ENCODE measurements around the gene PRKCD. TPM values are rescaled to one million over a fixed set of nuclear protein-coding genes. Genes with fewer than 3 reads are reported as not detected.

The PRKCD gene
- total RNA-seq, 1 experiment from 2014 or later = 22.7 TPM

DNA sequence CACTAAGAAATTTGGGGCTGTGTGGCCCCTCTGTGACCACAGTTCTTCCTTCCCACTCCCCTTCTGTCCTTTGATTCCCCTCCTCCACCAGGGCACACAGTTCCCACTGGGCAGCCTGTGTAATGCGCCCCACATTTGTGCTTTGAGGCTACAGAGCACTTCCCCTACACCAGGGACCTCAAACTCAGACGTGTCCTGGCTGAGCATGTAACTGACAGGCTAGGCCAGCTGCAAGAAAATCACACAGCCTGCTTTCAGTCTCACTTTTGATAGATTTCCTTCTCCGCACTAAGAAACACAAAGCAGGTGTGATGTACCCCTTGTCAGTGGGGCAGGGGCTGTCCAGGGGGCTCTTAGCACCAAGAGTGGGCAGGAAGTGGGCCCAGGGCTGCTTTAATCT lies 29.6 kb downstream of the PRKCD start:
- Histone ChIP-seq H3K9me2 (replicated peaks; ENCODE audit: insufficient read depth, low read length) (no peaks in the 10 kb centered on the region), H3K4me1 (ENCODE audit: low read length) (peaks cover 88% of the 10 kb centered on the region), H3K9me3 (ENCODE audit: low read length) (no peaks in the 10 kb centered on the region), H3K79me2 (ENCODE audit: low read length) (0 out of 2 replicates have a peak, but pooled peaks cover 3% of the 10 kb centered on the region), H4K20me1 (ENCODE audit: insufficient read depth, low read depth, low read length) (no peaks in the 10 kb centered on the region), H3K36me3 (ENCODE audit: insufficient read depth, low read length) (peaks cover 31% of the 10 kb centered on the region), H3K27ac (ENCODE audit: low read length) (peak overlapping the region; percentile 58), H3K27me3 (ENCODE audit: low read length) (no peaks in the 10 kb centered on the region), H3K4me3 (ENCODE audit: low read length) (no peak overlapping the region), H2AFZ (ENCODE audit: low read length) (no peak overlapping the region), H3K4me2 (ENCODE audit: low read depth, low read length, poor library complexity, severe bottlenecking) (no peak overlapping the region), H3K9ac (ENCODE audit: low read length) (peak overlapping the region; percentile 20; the same call in 1 of the 2 replicates)
- no peak for DNase-seq

DNA sequence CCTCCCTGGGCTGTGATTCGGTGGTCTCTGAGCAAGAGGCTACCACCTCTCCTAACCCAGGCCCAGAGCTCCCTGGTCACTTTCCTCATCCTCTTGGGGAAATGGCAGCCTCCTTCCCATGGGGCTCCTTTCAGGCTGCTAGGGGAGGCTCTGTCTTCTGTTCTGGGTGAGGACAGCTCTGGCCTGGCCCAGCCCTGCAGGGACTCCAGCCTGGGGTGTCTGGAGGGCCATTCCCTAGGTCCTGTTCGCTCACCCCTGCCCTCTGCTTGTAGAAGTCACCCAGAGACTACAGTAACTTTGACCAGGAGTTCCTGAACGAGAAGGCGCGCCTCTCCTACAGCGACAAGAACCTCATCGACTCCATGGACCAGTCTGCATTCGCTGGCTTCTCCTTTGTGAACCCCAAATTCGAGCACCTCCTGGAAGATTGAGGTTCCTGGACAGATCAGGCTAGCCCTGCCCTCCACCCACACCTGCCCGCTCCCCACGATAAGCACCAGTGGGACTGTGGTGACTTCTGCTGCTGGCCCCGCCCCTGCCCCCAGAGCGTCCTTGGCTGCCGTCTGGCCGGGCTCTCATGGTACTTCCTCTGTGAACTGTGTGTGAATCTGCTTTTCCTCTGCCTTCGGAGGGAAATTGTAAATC lies 30.9 kb downstream of the PRKCD start:
- Histone ChIP-seq H2AFZ (ENCODE audit: low read length) (no peak overlapping the region), H3K27ac (ENCODE audit: low read length) (peak overlapping the region; percentile 58), H3K27me3 (ENCODE audit: low read length) (no peaks in the 10 kb centered on the region), H3K9me2 (replicated peaks; ENCODE audit: insufficient read depth, low read length) (no peaks in the 10 kb centered on the region), H3K4me1 (ENCODE audit: low read length) (peaks cover 93% of the 10 kb centered on the region), H3K36me3 (ENCODE audit: insufficient read depth, low read length) (peaks cover 25% of the 10 kb centered on the region), H3K4me3 (ENCODE audit: low read length) (no peak overlapping the region), H3K9me3 (ENCODE audit: low read length) (no peaks in the 10 kb centered on the region), H3K4me2 (ENCODE audit: low read depth, low read length, poor library complexity, severe bottlenecking) (no peak overlapping the region), H3K79me2 (ENCODE audit: low read length) (0 out of 2 replicates have a peak, but pooled peaks cover 3% of the 10 kb centered on the region), H3K9ac (ENCODE audit: low read length) (no peak overlapping the region), H4K20me1 (ENCODE audit: insufficient read depth, low read depth, low read length) (no peaks in the 10 kb centered on the region)
- no peak for DNase-seq

DNA sequence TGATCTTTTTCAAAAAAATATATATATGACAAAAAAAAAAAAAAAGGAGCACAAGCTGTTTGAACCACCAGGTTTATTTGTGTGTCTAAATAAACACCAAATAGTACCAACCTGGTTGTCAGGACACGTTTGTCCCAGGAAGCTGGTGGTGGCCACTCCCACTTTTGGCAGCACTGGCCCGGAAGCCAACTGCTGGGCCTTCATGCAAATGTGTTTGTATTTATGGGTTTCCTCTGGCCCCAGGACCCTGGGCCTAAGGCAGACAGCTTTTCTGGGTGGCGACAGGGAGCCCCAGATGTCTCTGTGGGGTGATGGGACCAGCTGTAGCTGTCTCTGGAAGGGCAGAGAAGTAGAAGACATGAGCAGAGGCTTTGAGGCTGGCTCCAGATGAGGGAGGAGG lies 31.6 kb downstream of the PRKCD start:
- Histone ChIP-seq H3K79me2 (ENCODE audit: low read length) (no peaks in the 10 kb centered on the region), H3K9me3 (ENCODE audit: low read length) (no peaks in the 10 kb centered on the region), H3K27me3 (ENCODE audit: low read length) (no peaks in the 10 kb centered on the region), H3K9me2 (replicated peaks; ENCODE audit: insufficient read depth, low read length) (no peaks in the 10 kb centered on the region), H3K27ac (ENCODE audit: low read length) (peak overlapping the region; percentile 68), H4K20me1 (ENCODE audit: insufficient read depth, low read depth, low read length) (no peaks in the 10 kb centered on the region), H3K4me2 (ENCODE audit: low read depth, low read length, poor library complexity, severe bottlenecking) (no peak overlapping the region), H3K36me3 (ENCODE audit: insufficient read depth, low read length) (peaks cover 21% of the 10 kb centered on the region), H3K4me1 (ENCODE audit: low read length) (peaks cover 88% of the 10 kb centered on the region), H3K9ac (ENCODE audit: low read length) (peak overlapping the region; percentile 38; the same call in 1 of the 2 replicates), H3K4me3 (ENCODE audit: low read length) (no peak overlapping the region), H2AFZ (ENCODE audit: low read length) (no peak overlapping the region)
- no peak for DNase-seq

DNA sequence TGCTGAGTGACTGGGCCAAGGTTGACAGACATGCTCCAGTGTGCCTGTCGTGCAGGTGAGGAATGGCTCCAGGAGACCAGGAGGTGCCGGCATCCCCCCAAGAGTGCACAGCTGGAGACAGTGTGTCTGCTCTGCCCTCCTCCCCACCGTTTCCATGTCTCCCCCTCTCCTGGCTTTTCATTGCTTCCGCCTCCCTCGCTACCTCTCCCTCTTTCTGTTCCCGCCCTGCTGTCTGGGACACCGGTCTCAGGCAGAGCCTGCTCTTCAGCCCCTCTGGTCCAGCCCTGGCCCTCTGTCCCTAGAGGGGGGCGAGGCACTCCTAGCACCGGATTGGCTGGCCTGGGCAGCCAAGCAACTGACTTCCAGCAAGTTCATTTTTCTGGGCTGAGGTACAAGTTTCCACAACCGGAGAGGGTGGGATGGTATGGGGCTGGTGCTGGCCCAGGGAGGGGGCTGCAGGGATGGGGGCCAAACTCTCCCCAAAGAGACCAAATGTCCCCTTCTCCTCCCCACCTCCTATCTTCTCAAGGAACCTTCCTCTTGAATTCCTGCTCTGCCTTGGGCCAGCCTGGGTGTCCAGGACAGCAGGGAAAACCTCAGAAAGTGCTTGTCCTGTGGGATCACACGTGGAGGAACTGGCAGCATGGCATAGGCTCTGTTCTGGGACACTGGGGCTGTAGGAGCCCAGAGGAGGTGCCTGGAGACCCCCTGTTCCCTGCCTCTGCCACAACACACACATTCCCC lies 32.6 kb downstream of the PRKCD start:
- H3K27me3 ChIP-seq (ENCODE audit: low read length) = no peaks in the 10 kb centered on the region
- peaks cover 9% of the 10 kb centered on the region for H3K79me2 ChIP-seq (ENCODE audit: low read length)
- peak overlapping the region; percentile 68 for H3K27ac ChIP-seq (ENCODE audit: low read length)
- H3K4me2 ChIP-seq (ENCODE audit: low read depth, low read length, poor library complexity, severe bottlenecking) = no peak overlapping the region
- H3K9me3 ChIP-seq (ENCODE audit: low read length) = no peaks in the 10 kb centered on the region
- H3K4me3 ChIP-seq (ENCODE audit: low read length) = no peak overlapping the region
- no peak for DNase-seq
- peaks cover 89% of the 10 kb centered on the region for H3K4me1 ChIP-seq (ENCODE audit: low read length)
- H3K9me2 ChIP-seq (replicated peaks; ENCODE audit: insufficient read depth, low read length) = no peaks in the 10 kb centered on the region
- no peak overlapping the region for H2AFZ ChIP-seq (ENCODE audit: low read length)
- peaks cover 21% of the 10 kb centered on the region for H3K36me3 ChIP-seq (ENCODE audit: insufficient read depth, low read length)
- peak overlapping the region; percentile 14; the same call in 1 of the 2 replicates for H3K9ac ChIP-seq (ENCODE audit: low read length)
- no peaks in the 10 kb centered on the region for H4K20me1 ChIP-seq (ENCODE audit: insufficient read depth, low read depth, low read length)

DNA sequence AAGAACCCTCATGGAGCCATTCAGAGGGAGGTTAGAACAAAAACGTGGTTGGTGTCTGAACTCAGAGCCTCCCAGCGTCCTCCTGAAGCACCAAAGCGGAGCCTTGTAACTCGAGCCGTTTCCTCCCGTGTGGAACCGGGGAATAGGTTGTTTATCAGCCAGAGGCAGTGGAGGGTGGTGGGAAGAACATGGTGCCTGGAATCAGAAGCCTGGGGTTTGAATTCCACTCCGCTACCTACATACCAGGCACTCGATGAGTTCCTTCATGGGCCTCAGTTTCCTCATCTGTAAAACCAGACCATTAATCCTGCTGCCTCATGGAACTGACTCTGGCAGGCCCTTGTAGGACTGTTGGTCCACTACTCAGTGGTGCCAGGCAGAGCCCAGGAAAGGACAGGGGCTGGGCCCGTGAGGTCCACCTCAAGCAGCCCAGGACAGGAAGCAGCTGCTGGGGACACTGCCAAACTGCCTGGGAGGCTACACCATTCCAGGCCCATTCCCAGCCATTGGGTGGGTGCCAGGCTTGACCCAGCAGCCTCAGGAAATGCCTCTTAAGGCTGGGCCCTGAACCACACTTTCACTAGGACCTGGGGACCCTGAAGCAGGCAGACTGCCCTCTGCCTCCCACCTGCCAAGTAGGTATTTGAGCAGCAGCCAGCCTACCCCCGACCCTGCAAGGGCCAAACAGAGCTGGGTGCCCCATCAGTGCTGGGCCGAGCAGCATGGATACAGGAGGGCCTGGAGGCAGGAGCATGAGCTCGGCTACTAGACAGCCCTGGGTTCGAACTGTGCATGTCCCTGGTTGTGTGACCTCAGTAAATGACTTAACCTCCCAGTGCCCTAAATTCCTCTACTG lies 33.4 kb downstream of the PRKCD start:
- H3K4me3 ChIP-seq (ENCODE audit: low read length) = no peak overlapping the region
- peak; percentile 49 for DNase-seq
- no peak overlapping the region for H2AFZ ChIP-seq (ENCODE audit: low read length)
- H3K4me1 ChIP-seq (ENCODE audit: low read length) = peaks cover 89% of the 10 kb centered on the region
- H3K36me3 ChIP-seq (ENCODE audit: insufficient read depth, low read length) = peaks cover 22% of the 10 kb centered on the region
- H3K9me2 ChIP-seq (replicated peaks; ENCODE audit: insufficient read depth, low read length) = no peaks in the 10 kb centered on the region
- no peak overlapping the region for H3K4me2 ChIP-seq (ENCODE audit: low read depth, low read length, poor library complexity, severe bottlenecking)
- H3K27ac ChIP-seq (ENCODE audit: low read length) = peak overlapping the region; percentile 68
- no peaks in the 10 kb centered on the region for H3K9me3 ChIP-seq (ENCODE audit: low read length)
- peaks cover 15% of the 10 kb centered on the region for H3K79me2 ChIP-seq (ENCODE audit: low read length)
- no peak overlapping the region for H3K9ac ChIP-seq (ENCODE audit: low read length)
- H4K20me1 ChIP-seq (ENCODE audit: insufficient read depth, low read depth, low read length) = no peaks in the 10 kb centered on the region
- no peaks in the 10 kb centered on the region for H3K27me3 ChIP-seq (ENCODE audit: low read length)

DNA sequence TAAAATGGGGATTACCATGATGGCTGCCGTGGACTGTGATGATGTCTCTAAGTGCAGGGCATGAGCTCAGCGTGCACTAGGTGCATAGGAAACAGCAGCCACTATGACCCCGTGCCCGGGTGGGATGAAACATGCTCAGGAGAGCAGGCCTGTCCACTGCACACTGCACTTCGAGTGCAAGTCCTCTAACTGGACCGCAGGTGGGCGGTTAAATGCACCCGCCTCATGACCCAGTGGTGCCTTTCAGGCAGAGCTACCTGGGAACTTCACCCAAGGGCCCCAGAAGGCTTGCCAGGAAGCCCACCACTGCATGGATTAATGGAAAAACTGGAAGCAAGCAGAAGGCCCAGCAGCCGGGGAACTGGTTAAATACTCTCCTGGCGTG lies 34.0 kb downstream of the PRKCD start:
- Histone ChIP-seq H4K20me1 (ENCODE audit: insufficient read depth, low read depth, low read length) (no peaks in the 10 kb centered on the region), H3K9me2 (replicated peaks; ENCODE audit: insufficient read depth, low read length) (no peaks in the 10 kb centered on the region), H3K79me2 (ENCODE audit: low read length) (peaks cover 21% of the 10 kb centered on the region), H3K4me3 (ENCODE audit: low read length) (no peak overlapping the region), H3K4me2 (ENCODE audit: low read depth, low read length, poor library complexity, severe bottlenecking) (peak overlapping the region; percentile 76), H3K9me3 (ENCODE audit: low read length) (no peaks in the 10 kb centered on the region), H2AFZ (ENCODE audit: low read length) (no peak overlapping the region), H3K9ac (ENCODE audit: low read length) (peak overlapping the region; percentile 30; the same call in 1 of the 2 replicates), H3K27me3 (ENCODE audit: low read length) (no peaks in the 10 kb centered on the region), H3K27ac (ENCODE audit: low read length) (peak overlapping the region; percentile 73), H3K36me3 (ENCODE audit: insufficient read depth, low read length) (peaks cover 25% of the 10 kb centered on the region), H3K4me1 (ENCODE audit: low read length) (peaks cover 89% of the 10 kb centered on the region)
- DNase-seq = no peak

DNA sequence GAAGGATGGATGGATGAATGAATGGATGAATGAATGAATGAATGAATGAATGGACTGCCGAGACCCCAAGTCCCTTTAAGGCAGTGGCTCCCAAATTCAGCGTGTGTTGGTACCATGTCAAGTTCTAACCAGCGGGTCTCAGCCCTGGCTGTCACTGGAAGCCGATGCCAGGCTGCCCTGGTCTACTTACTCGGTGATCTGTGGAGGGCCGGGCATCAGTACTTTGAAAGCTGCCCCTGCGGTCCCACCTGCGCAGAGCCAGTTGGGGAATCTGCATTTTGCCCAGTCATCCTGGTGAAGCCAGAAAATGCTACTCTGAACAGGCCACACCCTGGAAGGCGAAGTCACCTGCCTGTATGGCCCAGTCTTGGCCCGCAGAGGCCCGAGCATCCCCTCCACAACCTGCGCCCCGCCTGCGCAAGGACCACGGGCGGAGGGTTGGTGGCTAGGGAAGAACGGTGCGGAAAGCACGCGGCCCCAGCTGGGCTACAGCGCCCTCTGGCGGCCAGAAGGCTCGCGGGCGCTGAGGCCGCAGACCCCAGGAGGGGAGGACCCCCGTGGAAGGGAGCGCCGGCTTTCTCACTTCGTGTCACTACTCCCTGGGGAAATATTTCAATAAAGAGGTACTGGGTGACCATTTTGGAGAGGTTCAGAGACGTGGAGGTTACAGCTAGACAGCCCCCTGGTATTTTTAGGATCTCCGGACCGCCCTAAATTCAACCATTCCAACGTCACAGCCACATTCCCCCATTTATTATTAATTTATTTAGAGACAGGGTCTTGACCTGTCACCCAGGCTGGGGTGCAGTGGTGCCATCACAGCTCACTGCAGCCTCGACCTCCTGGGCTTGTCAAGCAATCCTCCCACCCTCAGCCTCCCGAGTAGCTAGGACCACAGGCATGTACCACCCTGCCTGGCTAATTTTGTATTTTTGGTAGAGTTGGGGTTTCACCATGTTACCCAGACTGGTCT lies 34.9 kb downstream of the PRKCD start:
- Histone ChIP-seq H4K20me1 (ENCODE audit: insufficient read depth, low read depth, low read length) (no peaks in the 10 kb centered on the region), H3K4me1 (ENCODE audit: low read length) (peaks cover 89% of the 10 kb centered on the region), H3K9ac (ENCODE audit: low read length) (peak overlapping the region; percentile 59; the same call in 1 of the 2 replicates), H3K4me2 (ENCODE audit: low read depth, low read length, poor library complexity, severe bottlenecking) (peak overlapping the region; percentile 76), H2AFZ (ENCODE audit: low read length) (no peak overlapping the region), H3K36me3 (ENCODE audit: insufficient read depth, low read length) (peaks cover 30% of the 10 kb centered on the region), H3K9me3 (ENCODE audit: low read length) (no peaks in the 10 kb centered on the region), H3K9me2 (replicated peaks; ENCODE audit: insufficient read depth, low read length) (no peaks in the 10 kb centered on the region), H3K4me3 (ENCODE audit: low read length) (peak overlapping the region; percentile 31; the same call in 1 of the 2 replicates), H3K27ac (ENCODE audit: low read length) (peak overlapping the region; percentile 73), H3K27me3 (ENCODE audit: low read length) (no peaks in the 10 kb centered on the region), H3K79me2 (ENCODE audit: low read length) (peaks cover 29% of the 10 kb centered on the region)
- peak; percentile 93 for DNase-seq
